Smooth muscle cell (in vitro differentiated cells): Measurements from ENCODE around the gene MRPS6. TPM values are rescaled to one million over a fixed set of nuclear protein-coding genes. Genes with fewer than 3 reads are reported as not detected.

ENCODE experiments used
- DNase-seq: peaks from one replicate; lab custom pipeline; 2025; ENCODE audit not compliant: unreplicated experiment; lab: John Stamatoyannopoulos, UW
- H2AFZ ChIP-seq: fragments of 200-600 bp; sonication (generic); 2 replicates; pipeline ENCODE4 v1.6.0; 2016; ENCODE audit warnings: antibody characterized with exemption, low read depth, mild to moderate bottlenecking
- H3F3A ChIP-seq: fragments of 200-600 bp; sonication (generic); 2 replicates; pipeline ENCODE4 v1.6.0; 2017; ENCODE audit warnings: antibody characterized with exemption, low read depth
- H3K27ac ChIP-seq: fragments of 200-600 bp; sonication (generic); 2 replicates; pipeline ENCODE4 v1.5.1; 2016; ENCODE audit warnings: low read depth, mild to moderate bottlenecking
- H3K27me3 ChIP-seq: fragments of 200-600 bp; sonication (generic); 2 replicates; pipeline ENCODE4 v1.6.1; 2016; ENCODE audit warnings: low read depth, mild to moderate bottlenecking
- H3K36me3 ChIP-seq: fragments of 200-600 bp; sonication (generic); 2 replicates; pipeline ENCODE4 v1.5.1; 2016; ENCODE audit warnings: low read depth
- H3K4me1 ChIP-seq: fragments of 200-600 bp; sonication (generic); 2 replicates; pipeline ENCODE4 v1.5.1; 2016; ENCODE audit warnings: low read depth
- H3K4me2 ChIP-seq: fragments of 200-600 bp; sonication (generic); 2 replicates; pipeline ENCODE4 v1.6.0; 2016; ENCODE audit warnings: mild to moderate bottlenecking
- H3K4me3 ChIP-seq: fragments of 200-600 bp; sonication (generic); 2 replicates; pipeline ENCODE4 v1.5.1; 2016; ENCODE audit warnings: mild to moderate bottlenecking
- H3K79me2 ChIP-seq: fragments of 200-600 bp; sonication (generic); 2 replicates; pipeline ENCODE4 v1.6.0; 2016; ENCODE audit warnings: low read depth, mild to moderate bottlenecking
- H3K9ac ChIP-seq: fragments of 200-600 bp; sonication (generic); 2 replicates; pipeline ENCODE4 v1.6.0; 2016; ENCODE audit warnings: low read depth
- H3K9me3 ChIP-seq: fragments of 200-600 bp; sonication (generic); replicated peaks from 2 replicates; pipeline ENCODE4 v1.5.1; 2016; ENCODE audit warnings: low read depth
- H4K20me1 ChIP-seq: fragments of 200-600 bp; sonication (generic); 2 replicates; pipeline ENCODE4 v1.6.0; 2016; ENCODE audit warnings: low read depth
- WGBS: methylation state at CpG from one replicate; pipeline ENCODE4 v1.1.7; 2016; ENCODE audit warnings: low lambda C conversion rate; 5-methylcytosine and 5-hydroxymethylcytosine counted together
- polyA plus RNA-seq: library from polyadenylated mRNA; unstranded; fragments of >200 nt; fragmentation: Nextera tagmentation; extraction: Ambion mirVana; gene quantifications from 2 replicates; pipeline ENCODE4 v1.2.1, GENCODE V29; 2016
- total RNA-seq: library from RNA; depleted of rRNA; stranded (reverse); fragments of >200 nt; gene quantifications from 2 replicates; pipeline ENCODE4 v1.2.3, GENCODE V29; 2014
- TF ChIP-seq, protein P1 (sequence below): fragments of 200-600 bp; sonication (generic); IDR thresholded peaks from 2 replicates; pipeline ENCODE4 v1.5.1; 2017; ENCODE audit warnings: borderline replicate concordance, mild to moderate bottlenecking, antibody characterized with exemption; ENCODE audit not compliant: insufficient read depth, poor library complexity, severe bottlenecking

The MRPS6 gene
- total and polyA plus RNA-seq, 2 experiments from 2014 or later: 47.8 to 152 TPM

DNA sequence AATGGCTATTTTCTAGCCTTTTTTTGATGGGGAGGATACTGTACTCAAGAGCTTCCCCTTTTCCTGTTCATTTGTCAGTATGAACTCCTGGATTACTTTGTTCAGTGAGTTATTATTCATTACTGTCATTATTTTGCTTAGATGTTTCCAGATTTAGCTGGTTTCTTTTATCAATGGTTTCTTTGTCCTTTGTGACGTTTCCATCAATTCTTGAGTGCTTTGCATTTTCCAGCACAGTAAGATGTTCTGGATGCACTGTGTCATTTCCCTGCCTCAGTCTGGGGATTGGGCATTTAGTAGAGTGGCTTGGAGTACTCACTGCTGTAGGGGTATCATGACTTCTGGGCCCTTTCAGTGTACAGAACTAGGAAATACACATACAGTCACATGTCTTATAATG, 34.2 kb downstream of the MRPS6 start:
- peaks cover 60% of the 10 kb centered on the region for H3K79me2 ChIP-seq
- no peak overlapping the region for H2AFZ ChIP-seq

DNA sequence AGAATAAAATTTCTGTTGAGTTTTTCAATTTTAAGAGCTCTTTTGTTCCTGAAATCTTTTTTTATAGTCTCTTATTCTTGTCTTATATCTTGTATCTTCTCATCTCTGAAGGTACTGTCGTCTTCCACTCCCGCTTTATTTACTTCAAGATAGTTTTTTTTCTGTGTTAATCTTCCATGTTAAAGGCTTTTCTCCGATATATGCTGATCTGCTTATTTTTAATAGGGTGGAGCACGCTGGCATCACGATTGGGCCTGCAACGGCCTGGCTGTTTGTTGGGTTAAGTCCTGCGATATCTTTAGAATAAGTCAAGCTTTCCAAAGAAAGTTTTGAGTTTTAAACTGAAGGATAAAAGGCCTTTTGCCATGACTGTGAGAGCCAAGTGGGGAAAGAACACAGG, 35.7 kb downstream of the MRPS6 start:
- DNase-seq: no peak

More for the DNA sequence above, 34.2 kb downstream of the MRPS6 start:
- no peak for DNase-seq
- WGBS: 83% methylated on average over 1 of the region's 1 CpG
- peaks cover 100% of the 10 kb centered on the region for H4K20me1 ChIP-seq
- H3K9me3 ChIP-seq: no peaks in the 10 kb centered on the region
- no peaks in the 10 kb centered on the region for H3K27me3 ChIP-seq
- H3K4me2 ChIP-seq: no peak overlapping the region
- TF ChIP-seq, protein P1, sequence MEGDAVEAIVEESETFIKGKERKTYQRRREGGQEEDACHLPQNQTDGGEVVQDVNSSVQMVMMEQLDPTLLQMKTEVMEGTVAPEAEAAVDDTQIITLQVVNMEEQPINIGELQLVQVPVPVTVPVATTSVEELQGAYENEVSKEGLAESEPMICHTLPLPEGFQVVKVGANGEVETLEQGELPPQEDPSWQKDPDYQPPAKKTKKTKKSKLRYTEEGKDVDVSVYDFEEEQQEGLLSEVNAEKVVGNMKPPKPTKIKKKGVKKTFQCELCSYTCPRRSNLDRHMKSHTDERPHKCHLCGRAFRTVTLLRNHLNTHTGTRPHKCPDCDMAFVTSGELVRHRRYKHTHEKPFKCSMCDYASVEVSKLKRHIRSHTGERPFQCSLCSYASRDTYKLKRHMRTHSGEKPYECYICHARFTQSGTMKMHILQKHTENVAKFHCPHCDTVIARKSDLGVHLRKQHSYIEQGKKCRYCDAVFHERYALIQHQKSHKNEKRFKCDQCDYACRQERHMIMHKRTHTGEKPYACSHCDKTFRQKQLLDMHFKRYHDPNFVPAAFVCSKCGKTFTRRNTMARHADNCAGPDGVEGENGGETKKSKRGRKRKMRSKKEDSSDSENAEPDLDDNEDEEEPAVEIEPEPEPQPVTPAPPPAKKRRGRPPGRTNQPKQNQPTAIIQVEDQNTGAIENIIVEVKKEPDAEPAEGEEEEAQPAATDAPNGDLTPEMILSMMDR: no peak
- no peak overlapping the region for H3K4me3 ChIP-seq
- no peaks in the 10 kb centered on the region for H3K36me3 ChIP-seq
- no peak overlapping the region for H3K9ac ChIP-seq
- no peaks in the 10 kb centered on the region for H3F3A ChIP-seq
- no peak overlapping the region for H3K27ac ChIP-seq
- H3K4me1 ChIP-seq: peaks cover 9% of the 10 kb centered on the region

DNA sequence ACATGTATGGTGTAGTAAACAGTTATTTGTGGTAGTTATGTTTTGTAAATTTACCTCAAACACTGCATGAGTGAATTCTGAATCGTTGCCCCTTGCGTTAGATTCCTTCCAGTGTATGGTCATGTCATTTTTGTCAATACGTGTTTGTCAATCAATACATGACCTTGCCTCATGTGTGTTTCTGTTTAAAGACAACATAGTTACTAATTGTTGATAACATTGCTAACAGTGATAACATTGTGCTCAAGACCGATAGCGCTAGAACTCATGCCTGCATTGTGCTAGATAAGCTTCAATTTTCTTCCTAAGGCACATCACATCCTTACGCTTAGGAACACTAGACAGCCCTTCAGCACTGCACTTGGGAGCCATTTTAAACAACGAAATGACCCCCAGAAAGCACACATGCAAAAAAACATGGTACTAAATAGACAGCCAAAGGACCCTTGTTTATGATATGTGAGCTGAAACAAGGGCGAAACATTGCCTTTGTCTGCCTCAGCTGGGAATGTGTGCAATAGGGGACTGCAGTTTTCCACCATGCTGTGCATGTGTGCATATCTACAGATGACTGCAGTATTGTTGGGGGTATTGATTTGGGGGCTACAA, 37.3 kb downstream of the MRPS6 start:
- TF ChIP-seq, protein P1: no peak
- Histone ChIP-seq H3K79me2 (peaks cover 43% of the 10 kb centered on the region), H3K27ac (no peak overlapping the region), H3K4me1 (peaks cover 18% of the 10 kb centered on the region), H3K27me3 (no peaks in the 10 kb centered on the region), H4K20me1 (peaks cover 100% of the 10 kb centered on the region), H3K9me3 (no peaks in the 10 kb centered on the region), H3K9ac (no peak overlapping the region), H3K4me3 (no peak overlapping the region), H3K4me2 (no peak overlapping the region), H2AFZ (no peak overlapping the region), H3K36me3 (no peaks in the 10 kb centered on the region), H3F3A (no peaks in the 10 kb centered on the region)
- 99% methylated on average over 8 of the region's 8 CpGs for WGBS
- DNase-seq: no peak

More for the DNA sequence above, 35.7 kb downstream of the MRPS6 start:
- Histone ChIP-seq H3K9ac (no peak overlapping the region), H3K36me3 (no peaks in the 10 kb centered on the region), H2AFZ (no peak overlapping the region), H3K4me3 (no peak overlapping the region), H3K4me2 (no peak overlapping the region), H3F3A (no peaks in the 10 kb centered on the region), H3K79me2 (peaks cover 51% of the 10 kb centered on the region), H3K9me3 (no peaks in the 10 kb centered on the region), H3K27me3 (no peaks in the 10 kb centered on the region), H3K4me1 (peaks cover 17% of the 10 kb centered on the region), H4K20me1 (peaks cover 100% of the 10 kb centered on the region), H3K27ac (no peak overlapping the region)
- TF ChIP-seq, protein P1: no peak
- 93% methylated on average over 7 of the region's 7 CpGs for WGBS
